ENCODE measurements around the gene NAA25.

Gene NAA25

GRCh38 chr12:112108202-112109079 is at the start of gene NAA25:
NAA25 (minus strand) TSS chr12:112108783; CDS start chr12:112108773, 10 bp downstream.
- TF ChIP-seq, protein P1, sequence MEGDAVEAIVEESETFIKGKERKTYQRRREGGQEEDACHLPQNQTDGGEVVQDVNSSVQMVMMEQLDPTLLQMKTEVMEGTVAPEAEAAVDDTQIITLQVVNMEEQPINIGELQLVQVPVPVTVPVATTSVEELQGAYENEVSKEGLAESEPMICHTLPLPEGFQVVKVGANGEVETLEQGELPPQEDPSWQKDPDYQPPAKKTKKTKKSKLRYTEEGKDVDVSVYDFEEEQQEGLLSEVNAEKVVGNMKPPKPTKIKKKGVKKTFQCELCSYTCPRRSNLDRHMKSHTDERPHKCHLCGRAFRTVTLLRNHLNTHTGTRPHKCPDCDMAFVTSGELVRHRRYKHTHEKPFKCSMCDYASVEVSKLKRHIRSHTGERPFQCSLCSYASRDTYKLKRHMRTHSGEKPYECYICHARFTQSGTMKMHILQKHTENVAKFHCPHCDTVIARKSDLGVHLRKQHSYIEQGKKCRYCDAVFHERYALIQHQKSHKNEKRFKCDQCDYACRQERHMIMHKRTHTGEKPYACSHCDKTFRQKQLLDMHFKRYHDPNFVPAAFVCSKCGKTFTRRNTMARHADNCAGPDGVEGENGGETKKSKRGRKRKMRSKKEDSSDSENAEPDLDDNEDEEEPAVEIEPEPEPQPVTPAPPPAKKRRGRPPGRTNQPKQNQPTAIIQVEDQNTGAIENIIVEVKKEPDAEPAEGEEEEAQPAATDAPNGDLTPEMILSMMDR (IDR thresholded peaks at IDR 0.05; ENCODE audit: low read length, missing control alignments) = no peak
- DNase-seq (ENCODE audit: low read depth) = peak; percentile 85
- H3K4me3 ChIP-seq (replicated peaks; ENCODE audit: low read depth, low read length) = peak within 1 kb of the TSS; percentile 94

DNA sequence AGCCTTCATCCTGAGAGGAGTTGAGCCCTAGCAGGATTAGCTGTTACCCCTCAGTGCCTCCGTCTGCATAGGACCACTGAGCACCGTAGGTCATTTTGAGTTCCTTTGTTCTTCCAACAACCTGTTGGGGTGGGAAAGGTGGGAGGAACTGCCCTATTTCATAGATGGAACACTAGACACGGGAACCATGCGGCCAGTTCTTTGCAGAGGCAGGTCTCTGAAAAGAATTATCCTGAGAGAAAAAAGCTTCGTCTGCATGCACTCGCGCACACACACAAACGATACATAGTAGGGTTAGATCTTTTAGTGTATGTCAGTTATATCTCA is 45.3 kb upstream of the NAA25 start:
- TF ChIP-seq, protein P1 (IDR thresholded peaks at IDR 0.05; ENCODE audit: low read length, missing control alignments) = no peak
- no peak for DNase-seq (ENCODE audit: low read depth)
- H3K4me3 ChIP-seq (replicated peaks; ENCODE audit: low read depth, low read length) = no peak overlapping the region

GRCh38 chr12:112153181-112153892 is 44.8 kb upstream of the NAA25 start:
- TF ChIP-seq, protein P1 (IDR thresholded peaks at IDR 0.05; ENCODE audit: low read length, missing control alignments) = no peak
- H3K4me3 ChIP-seq (replicated peaks; ENCODE audit: low read depth, low read length) = no peak overlapping the region
- no peak for DNase-seq (ENCODE audit: low read depth)

- no peak for DNase-seq (ENCODE audit: low read depth)
- TF ChIP-seq, protein P1 (IDR thresholded peaks at IDR 0.05; ENCODE audit: low read length, missing control alignments) = no peak
These were observed 43.4 kb upstream of the NAA25 start for GRCh38 chr12:112151766-112152541.

GRCh38 chr12:112149596-112149995 is 41.0 kb upstream of the NAA25 start:
- TF ChIP-seq, protein P1 (IDR thresholded peaks at IDR 0.05; ENCODE audit: low read length, missing control alignments) = no peak
- H3K4me3 ChIP-seq (replicated peaks; ENCODE audit: low read depth, low read length) = no peak overlapping the region
- no peak for DNase-seq (ENCODE audit: low read depth)

More at GRCh38 chr12:112151766-112152541, 43.4 kb upstream of the NAA25 start:
- H3K4me3 ChIP-seq (replicated peaks; ENCODE audit: low read depth, low read length) = no peak overlapping the region

- peak; percentile 82 for DNase-seq (ENCODE audit: low read depth)
- H3K4me3 ChIP-seq (replicated peaks; ENCODE audit: low read depth, low read length) = no peak overlapping the region
These were observed 39.5 kb upstream of the NAA25 start for GRCh38 chr12:112148031-112148513.

More at GRCh38 chr12:112148031-112148513, 39.5 kb upstream of the NAA25 start:
- TF ChIP-seq, protein P1 (IDR thresholded peaks at IDR 0.05; ENCODE audit: low read length, missing control alignments) = no peak
